GM19240 (cell line): ENCODE data around the gene SH3RF2.
"Not testable (repeated sequence)": the region's sequence is repeated elsewhere in the genome, so short reads cannot be mapped to it uniquely, and the experiment has no call there.

Source experiments
- DNase-seq: peaks from one replicate; pipeline ENCODE4 v3.0.0; 2011; ENCODE audit warnings: low spot score; ENCODE audit not compliant: insufficient read length

SH3RF2 gene

GRCh38 chr5:145948047-145948446 lies 11.7 kb downstream of the SH3RF2 start:
- no peak for DNase-seq

DNA sequence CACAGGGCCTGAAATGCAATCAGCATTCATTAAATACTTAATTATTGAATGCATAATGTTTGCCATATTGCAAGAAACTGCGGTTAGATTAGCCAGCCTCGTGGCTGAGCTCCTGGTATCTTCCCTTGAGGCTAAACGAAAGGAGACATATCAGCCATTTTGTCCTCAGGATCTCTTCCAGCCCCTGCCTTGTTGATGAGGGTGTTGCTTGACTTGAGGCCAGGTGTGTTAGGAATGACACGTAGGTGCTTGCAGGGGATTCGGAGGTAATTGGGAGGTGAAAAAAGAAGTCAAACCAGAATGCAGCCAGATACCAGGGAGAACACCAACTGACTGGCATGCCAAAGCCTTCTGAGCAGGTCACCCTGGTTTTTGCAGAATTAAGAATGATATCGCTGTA lies 12.5 kb downstream of the SH3RF2 start:
- no peak for DNase-seq

- DNase-seq: no peak
Measured at GRCh38 chr5:145949474-145949873, 13.1 kb downstream of the SH3RF2 start.

GRCh38 chr5:145951071-145951470 lies 14.7 kb downstream of the SH3RF2 start:
- no peak for DNase-seq

DNA sequence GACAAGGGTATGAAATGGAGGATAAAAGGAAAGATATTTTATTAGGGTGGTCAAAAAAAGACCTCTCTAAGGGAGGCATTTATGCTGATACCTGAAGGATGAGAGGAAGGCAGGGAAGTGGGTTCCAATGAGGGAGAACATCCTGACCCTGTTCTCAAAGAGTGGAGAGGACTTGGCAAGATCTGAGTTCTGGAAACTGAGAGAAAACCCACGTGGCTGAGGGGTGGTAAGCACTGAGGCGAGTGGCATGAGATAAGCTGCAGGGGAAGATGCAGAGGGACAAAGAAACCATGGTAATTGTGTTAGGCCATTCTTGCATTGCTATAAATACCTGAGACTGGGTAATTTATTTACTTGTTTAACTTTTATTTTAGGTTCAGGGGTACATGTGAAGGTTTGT lies 16.8 kb downstream of the SH3RF2 start:
- DNase-seq: no peak

DNA sequence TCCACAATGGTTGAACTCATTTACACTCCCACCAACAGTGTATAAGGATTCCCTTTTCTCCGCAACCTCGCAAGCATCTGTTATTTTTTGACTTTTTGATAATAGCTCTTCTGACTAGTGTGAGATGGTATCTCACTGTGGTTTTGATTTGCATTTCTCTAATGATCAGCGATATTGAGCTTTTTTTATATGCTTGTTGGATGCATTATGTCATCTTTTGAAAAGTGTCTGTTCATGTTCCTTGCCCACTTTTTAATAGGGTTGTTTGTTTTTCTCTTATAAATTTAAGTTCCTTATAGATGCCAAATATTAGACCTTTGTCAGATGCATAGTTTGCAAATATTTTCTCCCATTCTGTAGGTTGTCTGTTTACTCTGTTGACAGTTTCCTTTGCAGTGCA lies 17.8 kb downstream of the SH3RF2 start:
- not testable (repeated sequence) for DNase-seq

GRCh38 chr5:145957388-145957787 lies 21.0 kb downstream of the SH3RF2 start:
- DNase-seq: no peak

GRCh38 chr5:145958436-145958835 lies 22.1 kb downstream of the SH3RF2 start:
- no peak for DNase-seq

DNA sequence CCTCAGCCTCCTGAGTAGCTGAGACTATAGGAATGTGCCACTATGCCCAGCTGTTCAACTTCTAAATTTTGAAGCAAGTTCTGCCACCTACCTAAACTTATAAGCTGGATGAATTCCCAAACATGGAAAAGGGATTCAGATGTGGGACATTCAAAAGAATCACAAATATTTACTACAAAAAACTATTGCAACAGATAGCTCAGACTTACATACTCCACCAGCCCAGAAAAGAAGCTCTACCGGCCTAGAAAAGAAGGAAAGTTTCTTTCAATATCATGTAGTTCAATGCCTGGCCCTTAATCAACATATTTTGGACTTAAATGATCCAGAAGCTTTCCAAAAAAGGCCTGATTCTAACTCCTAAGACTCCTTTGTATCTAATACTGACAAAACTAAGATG lies 23.8 kb downstream of the SH3RF2 start:
- DNase-seq: no peak

DNA sequence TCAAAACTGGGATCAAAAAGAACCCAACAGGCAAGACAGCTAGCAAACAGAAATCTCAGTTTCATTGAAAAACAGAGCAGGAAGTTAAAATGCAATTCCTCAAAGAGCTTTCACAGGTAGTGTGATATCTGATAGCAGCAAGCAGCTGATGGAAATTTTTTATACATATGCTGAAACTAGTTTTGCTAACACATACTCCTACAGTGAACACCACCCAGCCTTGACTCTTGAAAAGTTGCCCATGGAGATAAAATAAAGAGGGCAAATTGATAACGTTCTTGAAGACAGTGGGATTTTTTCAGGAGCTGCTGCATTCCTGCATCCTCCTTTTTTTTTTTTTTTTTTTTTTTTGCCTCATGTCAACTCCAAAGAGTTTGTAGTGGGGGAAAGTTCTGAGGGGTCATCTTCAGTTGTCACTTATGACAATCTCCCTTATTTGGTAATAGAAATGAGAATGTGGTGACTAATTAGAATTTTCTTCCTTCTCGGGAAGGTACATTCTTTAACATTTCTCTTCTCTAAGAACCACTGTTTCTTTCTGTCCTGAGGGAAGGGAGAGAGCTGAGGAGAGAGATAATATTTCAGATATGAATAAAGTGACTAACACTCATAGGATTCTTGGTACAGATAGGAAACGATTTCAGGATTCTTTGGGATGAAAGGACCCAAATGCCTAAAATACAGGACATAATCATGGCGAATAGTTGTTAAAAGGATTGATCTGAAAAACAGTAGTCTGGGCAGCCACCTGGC lies 24.6 kb downstream of the SH3RF2 start:
- DNase-seq: no peak

DNA sequence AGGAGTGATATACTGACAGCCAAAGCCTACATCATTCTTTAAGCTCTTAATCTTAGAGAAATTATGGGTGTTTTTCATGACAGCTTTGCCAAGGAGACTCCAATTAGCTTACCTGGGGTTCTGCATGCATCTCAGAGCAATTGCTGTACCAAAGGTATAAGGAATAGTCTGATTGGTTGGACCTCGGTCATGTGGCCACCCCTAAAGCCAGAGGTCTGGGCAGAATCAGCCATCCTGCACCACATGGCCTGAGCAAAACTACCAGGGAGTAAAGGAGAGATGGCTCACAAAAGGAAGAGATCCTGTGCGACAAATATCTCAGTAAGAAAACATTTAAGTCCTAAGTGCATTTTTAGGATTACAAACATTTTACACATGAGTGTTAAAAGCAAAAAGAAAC lies 25.6 kb downstream of the SH3RF2 start:
- DNase-seq: no peak

- DNase-seq: not testable (repeated sequence)
Measured at GRCh38 chr5:145964008-145964407, 27.6 kb downstream of the SH3RF2 start.

GRCh38 chr5:145965804-145966203 lies 29.4 kb downstream of the SH3RF2 start:
- DNase-seq: no peak

- no peak for DNase-seq
Measured at GRCh38 chr5:145967296-145967695, 30.9 kb downstream of the SH3RF2 start.

- DNase-seq: no peak
Measured at GRCh38 chr5:145968970-145969713, 32.8 kb downstream of the SH3RF2 start.

DNA sequence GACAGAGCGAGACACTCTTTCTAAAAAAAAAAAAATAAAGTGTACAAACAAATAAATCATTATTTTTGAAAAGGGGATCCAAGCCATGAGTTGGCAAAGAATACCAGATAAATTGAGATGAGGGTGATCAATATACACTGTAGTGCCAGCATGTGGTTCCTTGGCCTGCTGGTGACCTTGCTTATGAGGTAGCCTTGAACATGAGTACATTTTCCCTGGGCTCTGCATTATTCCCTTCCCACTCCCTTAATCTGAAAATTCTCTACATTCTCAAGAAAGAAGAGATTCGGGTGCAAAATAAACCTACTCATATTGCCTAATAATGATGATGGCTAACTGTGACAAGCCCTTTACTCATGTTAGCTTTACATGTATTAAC lies 33.3 kb downstream of the SH3RF2 start:
- DNase-seq: no peak

- DNase-seq: no peak
Measured at GRCh38 chr5:145971108-145971507, 34.7 kb downstream of the SH3RF2 start.

GRCh38 chr5:145971701-145972100 lies 35.3 kb downstream of the SH3RF2 start:
- no peak for DNase-seq

DNA sequence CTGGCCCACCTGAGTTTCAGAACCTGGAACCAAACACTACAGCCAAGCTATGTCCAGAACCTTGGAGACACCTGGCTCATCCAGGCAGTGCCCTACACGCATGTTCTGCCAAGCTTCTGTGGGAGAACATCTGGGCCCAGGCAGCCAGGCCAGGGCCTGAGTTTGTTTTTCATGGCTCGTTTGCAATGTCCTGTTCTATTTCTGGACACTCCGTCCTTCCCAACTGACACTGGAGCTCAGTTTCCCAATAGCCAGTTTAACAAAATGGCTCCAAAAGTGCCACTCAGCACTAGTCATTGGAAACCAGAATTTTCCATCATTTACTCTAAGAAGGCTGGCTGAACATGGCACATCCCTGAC lies 38.6 kb downstream of the SH3RF2 start:
- DNase-seq: no peak

DNA sequence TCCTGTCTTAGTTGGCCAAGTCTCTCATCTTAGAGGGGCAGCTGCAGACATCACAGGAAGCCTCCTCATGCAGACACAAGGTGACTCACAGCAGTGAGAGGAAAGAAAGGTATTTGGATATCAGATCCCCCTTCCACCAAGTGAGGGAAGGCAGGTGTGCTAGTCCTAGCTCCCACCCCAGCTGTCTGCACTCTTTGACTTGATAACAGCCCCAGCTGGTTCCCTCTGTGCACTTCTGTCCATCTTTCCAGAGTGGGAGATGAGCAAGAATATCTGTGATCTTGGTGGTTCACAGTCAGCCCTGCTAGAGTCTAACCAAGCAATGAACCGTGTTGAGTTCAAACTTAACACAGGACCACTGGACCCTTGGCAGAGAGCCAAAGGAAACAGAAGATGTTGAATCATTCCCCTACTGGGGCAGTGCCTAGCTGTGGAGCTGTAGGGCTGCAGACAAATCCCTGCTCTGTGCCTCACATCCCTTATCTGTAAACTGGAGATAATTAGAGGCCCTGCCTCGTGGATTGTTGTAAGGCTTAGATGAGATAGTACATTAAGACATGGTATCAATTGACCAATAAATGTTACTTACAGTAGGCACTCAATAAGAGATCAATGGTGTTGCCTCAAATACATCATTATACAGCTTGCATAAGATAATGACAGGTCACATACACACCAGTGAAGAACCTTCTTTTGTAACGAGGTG lies 39.1 kb downstream of the SH3RF2 start:
- no peak for DNase-seq

DNA sequence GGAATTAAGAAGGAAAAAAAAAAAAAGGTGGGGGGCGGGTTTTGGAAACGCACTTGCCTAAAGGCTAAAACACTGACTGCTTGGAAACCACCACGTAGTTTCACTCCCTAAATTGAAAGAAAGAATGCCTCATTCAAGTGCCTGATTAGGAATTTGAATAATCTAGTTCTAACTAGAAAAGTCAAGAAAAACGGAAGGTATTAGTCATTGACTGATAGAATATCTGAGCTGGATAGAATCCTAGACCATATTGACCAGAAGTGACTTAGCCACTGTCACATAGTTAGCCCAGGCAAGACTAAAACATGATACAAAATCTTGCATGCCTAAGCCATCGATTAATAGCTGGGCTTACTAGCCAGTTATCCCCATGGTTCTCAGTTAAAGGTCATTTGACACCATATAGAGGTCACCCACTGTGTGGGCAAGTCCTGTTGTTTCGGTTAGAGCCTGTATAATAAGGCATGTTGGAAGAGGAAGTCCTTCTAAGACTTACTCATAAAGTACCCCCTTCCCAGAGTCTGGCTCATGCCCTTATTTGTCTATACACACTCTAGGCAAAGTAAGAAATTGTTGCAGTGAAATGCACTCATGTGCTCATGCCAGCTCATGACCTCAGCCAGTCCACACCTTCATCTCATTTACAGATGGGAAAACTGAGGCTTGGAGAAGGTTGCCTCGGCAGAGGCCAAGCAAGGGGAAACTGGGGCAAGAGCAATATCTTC lies 40.2 kb downstream of the SH3RF2 start:
- no peak for DNase-seq

- DNase-seq: no peak
Measured at GRCh38 chr5:145978171-145978570, 41.8 kb downstream of the SH3RF2 start.
